ENCODE data around the gene KCTD11. TPM values are rescaled to one million over a fixed set of nuclear protein-coding genes. Genes with fewer than 3 reads are reported as not detected.

KCTD11 gene
- total RNA-seq, 1 experiment from 2014 or later = 11.0 TPM

DNA sequence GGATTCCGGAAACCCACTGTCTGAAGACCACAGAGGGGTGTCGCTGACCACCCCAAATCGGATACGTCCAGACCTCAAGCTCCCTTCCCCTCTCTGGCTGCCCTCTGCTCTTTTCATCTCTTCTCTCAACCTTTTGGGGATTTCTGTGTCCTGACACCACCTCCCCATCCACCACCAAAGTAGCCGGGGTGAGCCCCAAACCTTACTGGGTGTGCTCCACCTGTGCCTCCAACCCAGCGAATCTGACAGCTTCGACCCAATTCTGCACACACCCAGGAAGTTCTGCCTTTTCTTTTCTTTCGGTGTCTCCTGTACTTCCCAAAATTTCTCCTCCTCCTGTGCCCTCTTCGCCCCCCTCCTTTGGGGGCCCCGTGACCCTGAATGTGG, 534 bp downstream of the KCTD11 start:
- intact Hi-C loops (cut with micrococcal nuclease; ENCODE audit: unreplicated experiment) = loop anchor here (10.0 kb wide), 1 partner anchor 82 kb away; the partner anchor contains the start of genes FGF11 and TMEM102
- Histone ChIP-seq H3K27me3 (ENCODE audit: control insufficient read depth, insufficient read depth, low read length) (no peaks in the 10 kb centered on the region), H3K27ac (ENCODE audit: low read length) (peak overlapping the region; percentile 83), H3K36me3 (ENCODE audit: control insufficient read depth, insufficient read depth, low read length) (no peaks in the 10 kb centered on the region; the same call in 1 of the 2 replicates), H3K4me3 (ENCODE audit: low read depth in 2 of 2, low read length in 2 of 2) (peak overlapping the region; percentile 69 to 78), H3K4me1 (ENCODE audit: control insufficient read depth, insufficient read depth, low read length) (peaks cover 9% of the 10 kb centered on the region), H3K9me3 (ENCODE audit: control insufficient read depth, insufficient read depth, low read depth, low read length) (no peaks in the 10 kb centered on the region)
- CTCF ChIA-PET = interaction anchor here (0.6 kb wide), 1 partner anchor 135 kb away, joined by 3 read pairs; no protein-coding TSS in a partner anchor
- TSS peak; percentile 83 for BruUV-seq (replicated peaks)
- DNase-seq (ENCODE audit: low read depth, low spot score) = no peak
- POLR2A ChIA-PET = interaction anchor here (0.6 kb wide), 1 partner anchor 103 kb away, joined by 12 read pairs; no protein-coding TSS in a partner anchor
- no peak for ATAC-seq
- in situ Hi-C loops (cut with HindIII; ENCODE audit: low pct_unique_long_range_greater_than_20kb, low sequenced_read_pairs) = no loop called here
- TF ChIP-seq TCF7L2 (IDR thresholded peaks at IDR 0.05; ENCODE audit: low read depth, low read length) (no peak), POLR2AphosphoS5 (IDR thresholded peaks at IDR 0.05; ENCODE audit: low read depth, low read length) (no peak)
- TF ChIP-seq, protein P1, sequence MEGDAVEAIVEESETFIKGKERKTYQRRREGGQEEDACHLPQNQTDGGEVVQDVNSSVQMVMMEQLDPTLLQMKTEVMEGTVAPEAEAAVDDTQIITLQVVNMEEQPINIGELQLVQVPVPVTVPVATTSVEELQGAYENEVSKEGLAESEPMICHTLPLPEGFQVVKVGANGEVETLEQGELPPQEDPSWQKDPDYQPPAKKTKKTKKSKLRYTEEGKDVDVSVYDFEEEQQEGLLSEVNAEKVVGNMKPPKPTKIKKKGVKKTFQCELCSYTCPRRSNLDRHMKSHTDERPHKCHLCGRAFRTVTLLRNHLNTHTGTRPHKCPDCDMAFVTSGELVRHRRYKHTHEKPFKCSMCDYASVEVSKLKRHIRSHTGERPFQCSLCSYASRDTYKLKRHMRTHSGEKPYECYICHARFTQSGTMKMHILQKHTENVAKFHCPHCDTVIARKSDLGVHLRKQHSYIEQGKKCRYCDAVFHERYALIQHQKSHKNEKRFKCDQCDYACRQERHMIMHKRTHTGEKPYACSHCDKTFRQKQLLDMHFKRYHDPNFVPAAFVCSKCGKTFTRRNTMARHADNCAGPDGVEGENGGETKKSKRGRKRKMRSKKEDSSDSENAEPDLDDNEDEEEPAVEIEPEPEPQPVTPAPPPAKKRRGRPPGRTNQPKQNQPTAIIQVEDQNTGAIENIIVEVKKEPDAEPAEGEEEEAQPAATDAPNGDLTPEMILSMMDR (IDR thresholded peaks at IDR 0.05) = peak; percentile 62
- TF ChIP-seq, protein P2, sequence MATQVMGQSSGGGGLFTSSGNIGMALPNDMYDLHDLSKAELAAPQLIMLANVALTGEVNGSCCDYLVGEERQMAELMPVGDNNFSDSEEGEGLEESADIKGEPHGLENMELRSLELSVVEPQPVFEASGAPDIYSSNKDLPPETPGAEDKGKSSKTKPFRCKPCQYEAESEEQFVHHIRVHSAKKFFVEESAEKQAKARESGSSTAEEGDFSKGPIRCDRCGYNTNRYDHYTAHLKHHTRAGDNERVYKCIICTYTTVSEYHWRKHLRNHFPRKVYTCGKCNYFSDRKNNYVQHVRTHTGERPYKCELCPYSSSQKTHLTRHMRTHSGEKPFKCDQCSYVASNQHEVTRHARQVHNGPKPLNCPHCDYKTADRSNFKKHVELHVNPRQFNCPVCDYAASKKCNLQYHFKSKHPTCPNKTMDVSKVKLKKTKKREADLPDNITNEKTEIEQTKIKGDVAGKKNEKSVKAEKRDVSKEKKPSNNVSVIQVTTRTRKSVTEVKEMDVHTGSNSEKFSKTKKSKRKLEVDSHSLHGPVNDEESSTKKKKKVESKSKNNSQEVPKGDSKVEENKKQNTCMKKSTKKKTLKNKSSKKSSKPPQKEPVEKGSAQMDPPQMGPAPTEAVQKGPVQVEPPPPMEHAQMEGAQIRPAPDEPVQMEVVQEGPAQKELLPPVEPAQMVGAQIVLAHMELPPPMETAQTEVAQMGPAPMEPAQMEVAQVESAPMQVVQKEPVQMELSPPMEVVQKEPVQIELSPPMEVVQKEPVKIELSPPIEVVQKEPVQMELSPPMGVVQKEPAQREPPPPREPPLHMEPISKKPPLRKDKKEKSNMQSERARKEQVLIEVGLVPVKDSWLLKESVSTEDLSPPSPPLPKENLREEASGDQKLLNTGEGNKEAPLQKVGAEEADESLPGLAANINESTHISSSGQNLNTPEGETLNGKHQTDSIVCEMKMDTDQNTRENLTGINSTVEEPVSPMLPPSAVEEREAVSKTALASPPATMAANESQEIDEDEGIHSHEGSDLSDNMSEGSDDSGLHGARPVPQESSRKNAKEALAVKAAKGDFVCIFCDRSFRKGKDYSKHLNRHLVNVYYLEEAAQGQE (IDR thresholded peaks at IDR 0.05; ENCODE audit: insufficient read depth in 1 of 2, low read depth in 2 of 2, low read length in 1 of 2) = no peak

DNA sequence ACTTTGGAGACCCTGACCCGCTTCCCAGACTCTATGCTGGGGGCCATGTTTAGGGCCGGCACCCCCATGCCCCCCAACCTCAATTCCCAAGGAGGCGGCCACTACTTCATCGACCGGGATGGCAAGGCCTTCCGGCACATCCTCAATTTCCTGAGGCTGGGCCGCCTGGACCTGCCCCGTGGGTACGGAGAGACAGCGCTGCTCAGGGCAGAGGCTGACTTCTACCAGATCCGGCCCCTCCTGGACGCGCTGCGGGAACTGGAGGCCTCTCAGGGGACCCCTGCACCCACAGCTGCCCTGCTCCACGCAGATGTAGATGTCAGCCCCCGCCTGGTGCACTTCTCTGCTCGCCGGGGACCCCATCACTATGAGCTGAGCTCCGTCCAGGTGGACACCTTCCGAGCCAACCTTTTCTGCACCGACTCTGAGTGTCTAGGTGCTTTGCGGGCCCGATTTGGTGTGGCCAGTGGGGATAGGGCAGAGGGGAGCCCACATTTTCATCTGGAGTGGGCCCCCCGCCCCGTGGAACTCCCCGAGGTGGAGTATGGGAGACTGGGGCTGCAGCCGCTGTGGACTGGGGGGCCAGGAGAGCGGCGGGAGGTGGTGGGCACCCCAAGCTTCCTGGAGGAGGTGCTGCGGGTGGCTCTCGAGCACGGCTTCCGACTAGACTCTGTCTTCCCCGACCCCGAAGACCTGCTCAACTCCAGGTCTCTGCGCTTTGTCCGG, 1.1 kb downstream of the KCTD11 start:
- H3K27me3 ChIP-seq (ENCODE audit: control insufficient read depth, insufficient read depth, low read length) = no peaks in the 10 kb centered on the region
- H3K27ac ChIP-seq (ENCODE audit: low read length) = peak overlapping the region; percentile 83
- peaks cover 9% of the 10 kb centered on the region for H3K4me1 ChIP-seq (ENCODE audit: control insufficient read depth, insufficient read depth, low read length)
- no TSS peak for BruUV-seq (replicated peaks)
- in situ Hi-C loops (cut with HindIII; ENCODE audit: low pct_unique_long_range_greater_than_20kb, low sequenced_read_pairs) (no loop called here), intact Hi-C loops (cut with micrococcal nuclease; ENCODE audit: unreplicated experiment) (loop anchor here (10.0 kb wide), 1 partner anchor 82 kb away; the partner anchor contains the start of genes FGF11 and TMEM102)
- POLR2A ChIA-PET = interaction anchor here (0.6 to 1.4 kb wide), 3 partner anchors 32 to 102 kb away, joined by 4 to 12 read pairs (median 8); partner anchors contain the start of gene TMEM102
- no peaks in the 10 kb centered on the region for H3K9me3 ChIP-seq (ENCODE audit: control insufficient read depth, insufficient read depth, low read depth, low read length)
- H3K4me3 ChIP-seq (ENCODE audit: low read depth in 2 of 2, low read length in 2 of 2) = peak overlapping the region; percentile 69 to 78
- TF ChIP-seq, protein P1 (IDR thresholded peaks at IDR 0.05) = no peak
- TF ChIP-seq SIN3A (IDR thresholded peaks at IDR 0.05; ENCODE audit: borderline replicate concordance, insufficient read depth, low read depth, low read length) = no peak
- no peak for TF ChIP-seq POLR2AphosphoS5 (IDR thresholded peaks at IDR 0.05; ENCODE audit: low read depth, low read length)
- TF ChIP-seq, protein P2 (IDR thresholded peaks at IDR 0.05; ENCODE audit: insufficient read depth in 1 of 2, low read depth in 2 of 2, low read length in 1 of 2) = no peak
- no peak for TF ChIP-seq TCF7L2 (IDR thresholded peaks at IDR 0.05; ENCODE audit: low read depth, low read length)
- no peaks in the 10 kb centered on the region; the same call in 1 of the 2 replicates for H3K36me3 ChIP-seq (ENCODE audit: control insufficient read depth, insufficient read depth, low read length)
- DNase-seq (ENCODE audit: low read depth, low spot score) (no peak), ATAC-seq (no peak)
- CTCF ChIA-PET = interaction anchor here (0.5 to 1.2 kb wide), 4 partner anchors 84 to 207 kb away, joined by 3 to 5 read pairs (median 3); no protein-coding TSS in a partner anchor
